Measurements from ENCODE around the gene PIGZ.

The PIGZ gene

DNA sequence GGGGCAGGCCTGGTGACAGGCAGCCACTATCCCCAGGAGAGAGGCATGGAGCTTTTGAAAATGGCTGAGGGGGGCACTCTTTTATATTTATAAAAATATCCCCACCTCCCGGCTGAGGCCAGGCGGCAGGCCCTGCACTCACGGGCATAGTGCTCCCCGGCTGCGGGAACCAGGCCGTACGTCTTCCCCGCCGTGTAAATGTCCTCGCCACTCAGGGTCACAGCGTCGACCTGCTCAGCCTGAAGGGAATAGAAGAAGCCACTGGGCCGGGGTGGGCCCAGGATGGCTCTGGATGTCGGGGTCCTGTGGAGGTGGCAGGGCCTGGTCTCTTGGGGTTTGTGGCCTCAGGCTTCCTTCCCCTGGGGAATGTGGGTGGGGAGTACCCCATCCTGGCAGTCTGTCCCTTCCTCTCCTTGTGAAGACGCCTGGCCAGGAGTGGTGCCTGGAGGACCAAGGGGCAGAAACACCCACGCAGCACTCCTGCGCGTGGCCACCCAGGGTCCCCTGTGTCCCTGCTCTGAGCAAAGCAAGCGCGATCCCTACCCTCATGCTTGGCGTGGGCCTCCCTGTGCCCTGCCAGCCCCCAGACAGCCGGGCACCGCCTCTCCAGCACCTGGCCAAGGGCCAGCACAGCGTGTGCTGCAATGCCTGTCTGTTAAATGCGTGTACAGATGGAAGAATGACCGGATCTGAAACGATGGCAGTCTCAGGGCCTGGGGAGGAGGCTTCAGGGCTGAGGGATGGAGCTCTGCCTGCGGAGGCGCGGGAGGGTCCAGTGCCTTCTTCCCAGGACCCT lies 42.1 kb upstream of the PIGZ start:
- Histone ChIP-seq H3K36me3 (peaks cover 0 to 24% (median 3%) of the 10 kb centered on the region in 11 experiments; a peak in 4 of 22 replicates), H3K4me2 (peak overlapping the region; percentile 67 to 95 (median 86)), H3K27ac (peak overlapping the region in 1 of 11 experiments; percentile 31; a peak in 1 of 22 replicates), H4K20me1 (peaks cover 0 to 42% (median 6%) of the 10 kb centered on the region in 11 experiments; a peak in 8 of 22 replicates), H3K9ac (peak overlapping the region in 10 of 11 experiments; percentile 13 to 63 (median 43); a peak in 15 of 22 replicates), H3K27me3 (peaks cover 0 to 9% (median 0%) of the 10 kb centered on the region in 11 experiments; a peak in 1 of 22 replicates), H3K9me3 (replicated peaks in 1 of 11) (no peaks in the 10 kb centered on the region), H3K4me1 (peaks cover 23 to 86% (median 58%) of the 10 kb centered on the region in 10 experiments), H3K4me3 (no peak overlapping the region; a peak in 1 of 20 replicates)
- TF ChIP-seq Cebpa-rat (IDR thresholded peaks at IDR 0.05): no peak

DNA sequence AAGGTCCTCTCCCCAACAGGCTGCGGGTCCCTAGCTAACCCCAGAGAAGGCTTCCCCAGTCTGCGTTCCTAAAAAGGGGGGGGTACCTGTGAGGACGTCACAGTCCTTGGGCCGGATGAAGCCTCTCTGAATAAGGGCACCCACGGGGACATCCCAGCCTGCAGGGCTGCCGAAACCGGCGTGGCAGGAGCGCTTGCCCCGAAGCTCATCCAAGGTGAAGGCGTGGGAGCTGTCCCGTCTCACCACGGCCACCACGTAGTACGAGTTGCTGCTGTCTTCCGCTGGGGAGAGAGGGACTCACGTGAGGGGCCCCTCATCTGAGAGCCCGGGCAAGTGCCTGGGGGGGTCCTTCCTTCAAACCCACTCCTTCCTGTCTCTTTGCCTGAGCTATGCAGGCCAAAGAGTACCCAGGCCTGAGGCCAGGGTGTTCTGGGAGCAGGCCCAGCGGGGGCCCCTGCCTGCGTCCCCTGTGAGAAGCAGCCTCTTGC lies 40.9 kb upstream of the PIGZ start:
- Histone ChIP-seq H3K4me2 (peak overlapping the region in 7 of 11 experiments; percentile 85 to 95 (median 89); a peak in 15 of 22 replicates), H3K36me3 (peaks cover 0 to 24% (median 3%) of the 10 kb centered on the region in 11 experiments; a peak in 4 of 22 replicates), H3K4me3 (no peak overlapping the region), H3K9me3 (replicated peaks in 1 of 11) (0 out of 22 replicates have a peak, but pooled peaks cover 0 to 3% (median 0%) of the 10 kb centered on the region in 11 experiments), H3K4me1 (peaks cover 17 to 86% (median 58%) of the 10 kb centered on the region in 10 experiments), H3K9ac (peak overlapping the region in 1 of 11 experiments; percentile 61; a peak in 4 of 22 replicates), H3K27ac (no peak overlapping the region), H3K27me3 (peaks cover 0 to 9% (median 0%) of the 10 kb centered on the region in 11 experiments; a peak in 4 of 22 replicates), H4K20me1 (peaks cover 0 to 42% (median 6%) of the 10 kb centered on the region in 11 experiments; a peak in 5 of 22 replicates)
- no peak for TF ChIP-seq Cebpa-rat (IDR thresholded peaks at IDR 0.05)

DNA sequence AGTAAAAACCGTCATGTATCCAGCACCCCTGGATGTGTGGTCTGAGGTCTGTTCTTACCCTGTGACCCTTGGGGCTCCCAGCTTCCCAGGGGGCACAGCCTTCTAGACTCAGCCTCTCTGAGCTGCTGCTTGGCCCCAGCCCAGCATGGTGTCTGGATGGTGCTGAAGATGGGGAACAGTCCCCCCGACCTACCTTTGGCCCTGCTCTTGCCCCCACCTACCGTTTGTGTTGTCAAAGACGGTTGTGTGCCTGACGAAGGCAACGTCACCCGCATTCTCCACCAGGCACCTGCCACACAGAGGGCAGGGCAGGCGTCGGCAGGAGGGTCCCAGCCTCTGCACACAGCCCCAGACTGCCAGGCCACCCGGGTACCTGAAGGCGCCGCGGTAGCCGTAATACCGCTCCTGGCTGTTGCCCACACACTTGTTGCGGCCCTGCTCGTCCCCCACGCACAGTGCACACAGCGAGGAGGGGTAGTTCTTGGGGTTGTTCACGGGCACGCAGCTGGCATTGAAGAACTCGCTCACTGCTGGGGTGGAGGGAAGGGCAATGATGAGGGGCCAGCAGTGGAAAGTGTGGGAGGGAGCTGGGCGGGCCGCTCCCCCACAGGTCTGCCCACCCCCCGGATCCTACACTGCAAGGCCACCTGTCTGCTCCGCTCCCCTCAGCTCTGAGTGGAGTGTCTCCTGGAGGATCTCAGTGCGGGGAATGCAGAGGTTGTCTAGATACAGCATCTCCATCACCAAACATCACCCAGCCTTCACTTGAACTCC lies 40.0 kb upstream of the PIGZ start:
- H3K4me1 ChIP-seq: peaks cover 21 to 86% (median 62%) of the 10 kb centered on the region in 10 experiments
- no peak for TF ChIP-seq Cebpa-rat (IDR thresholded peaks at IDR 0.05)
- H3K27me3 ChIP-seq: peaks cover 0 to 16% (median 0%) of the 10 kb centered on the region in 11 experiments; a peak in 8 of 22 replicates
- H3K36me3 ChIP-seq: peaks cover 0 to 24% (median 3%) of the 10 kb centered on the region in 11 experiments; a peak in 4 of 22 replicates
- H3K27ac ChIP-seq: no peak overlapping the region
- H4K20me1 ChIP-seq: peaks cover 0 to 42% (median 6%) of the 10 kb centered on the region in 11 experiments; a peak in 6 of 22 replicates
- no peak overlapping the region for H3K4me3 ChIP-seq
- H3K9ac ChIP-seq: no peak overlapping the region
- H3K9me3 ChIP-seq (replicated peaks in 1 of 11): 0 out of 22 replicates have a peak, but pooled peaks cover 0 to 3% (median 0%) of the 10 kb centered on the region in 11 experiments
- peak overlapping the region in 4 of 11 experiments; percentile 3 to 95 (median 46); a peak in 5 of 22 replicates for H3K4me2 ChIP-seq

DNA sequence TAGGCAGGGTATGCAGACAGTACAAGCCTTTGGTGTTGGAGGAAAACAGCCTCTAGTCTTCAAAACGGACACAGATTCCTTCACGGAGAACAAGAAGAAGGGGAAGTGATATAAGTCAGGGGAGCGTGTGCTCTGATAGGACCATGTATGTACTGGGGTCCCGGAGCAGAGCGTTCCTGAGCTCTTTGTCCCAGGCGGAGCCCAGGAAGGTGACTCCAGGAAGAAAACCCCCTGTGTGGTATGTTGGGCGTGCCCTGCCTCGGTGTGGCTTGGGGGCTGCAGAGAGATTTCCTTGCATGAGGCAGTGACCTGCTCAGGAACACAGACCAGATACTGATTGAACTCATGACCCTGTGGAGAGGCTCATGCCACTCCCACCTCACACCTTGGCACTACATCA lies 39.3 kb upstream of the PIGZ start:
- H4K20me1 ChIP-seq: peaks cover 0 to 42% (median 6%) of the 10 kb centered on the region in 11 experiments; a peak in 6 of 22 replicates
- H3K9ac ChIP-seq: no peak overlapping the region
- peaks cover 0 to 16% (median 0%) of the 10 kb centered on the region in 11 experiments; a peak in 8 of 22 replicates for H3K27me3 ChIP-seq
- peak overlapping the region in 2 of 11 experiments; percentile 5 to 95; a peak in 2 of 22 replicates for H3K4me2 ChIP-seq
- H3K4me3 ChIP-seq: no peak overlapping the region
- 0 out of 22 replicates have a peak, but pooled peaks cover 0 to 3% (median 0%) of the 10 kb centered on the region in 11 experiments for H3K9me3 ChIP-seq (replicated peaks in 1 of 11)
- H3K27ac ChIP-seq: no peak overlapping the region
- TF ChIP-seq Cebpa-rat (IDR thresholded peaks at IDR 0.05): no peak
- H3K4me1 ChIP-seq: peaks cover 22 to 81% (median 61%) of the 10 kb centered on the region in 10 experiments
- peaks cover 0 to 24% (median 3%) of the 10 kb centered on the region in 11 experiments; a peak in 4 of 22 replicates for H3K36me3 ChIP-seq

DNA sequence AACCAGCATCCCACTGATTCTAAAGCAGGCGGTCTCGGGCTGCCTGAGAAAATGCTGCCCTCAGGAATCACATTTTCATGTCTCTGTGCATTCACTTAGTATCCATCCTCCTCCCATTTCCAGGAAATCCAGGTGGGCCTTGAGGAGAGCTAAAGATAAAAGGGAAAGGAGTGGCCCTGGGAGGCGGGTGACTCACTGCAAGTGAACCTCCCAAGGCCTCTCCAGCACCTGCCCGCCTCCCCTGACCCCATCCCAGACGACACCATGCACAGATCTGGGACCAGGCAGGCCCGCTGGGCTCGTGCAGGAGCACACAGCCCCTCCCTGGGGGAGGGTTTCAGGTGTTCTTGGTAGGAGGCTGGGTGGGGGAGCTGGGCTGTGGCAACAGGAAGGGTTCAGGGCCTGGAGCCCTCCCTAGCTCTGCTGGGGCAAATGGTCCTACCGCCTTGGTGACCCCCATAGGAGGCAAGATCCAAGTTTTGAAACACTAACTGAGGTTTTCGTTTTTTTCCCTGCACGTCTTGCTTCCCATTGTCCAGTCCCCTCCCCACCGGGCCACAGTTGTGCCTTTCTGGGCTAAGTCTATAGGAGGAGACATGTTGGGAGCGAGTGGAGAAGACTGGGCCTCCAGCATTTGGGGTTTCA lies 38.8 kb upstream of the PIGZ start:
- Histone ChIP-seq H3K27me3 (peaks cover 0 to 16% (median 0%) of the 10 kb centered on the region in 11 experiments; a peak in 8 of 22 replicates), H3K9ac (no peak overlapping the region), H3K4me2 (no peak overlapping the region), H3K4me1 (peaks cover 22 to 80% (median 60%) of the 10 kb centered on the region in 10 experiments), H4K20me1 (peaks cover 0 to 41% (median 6%) of the 10 kb centered on the region in 11 experiments; a peak in 6 of 22 replicates), H3K9me3 (replicated peaks in 1 of 11) (0 out of 22 replicates have a peak, but pooled peaks cover 0 to 3% (median 0%) of the 10 kb centered on the region in 11 experiments), H3K27ac (no peak overlapping the region), H3K4me3 (no peak overlapping the region), H3K36me3 (peaks cover 0 to 22% (median under 1%) of the 10 kb centered on the region in 11 experiments; a peak in 4 of 22 replicates)
- TF ChIP-seq Cebpa-rat (IDR thresholded peaks at IDR 0.05): no peak

DNA sequence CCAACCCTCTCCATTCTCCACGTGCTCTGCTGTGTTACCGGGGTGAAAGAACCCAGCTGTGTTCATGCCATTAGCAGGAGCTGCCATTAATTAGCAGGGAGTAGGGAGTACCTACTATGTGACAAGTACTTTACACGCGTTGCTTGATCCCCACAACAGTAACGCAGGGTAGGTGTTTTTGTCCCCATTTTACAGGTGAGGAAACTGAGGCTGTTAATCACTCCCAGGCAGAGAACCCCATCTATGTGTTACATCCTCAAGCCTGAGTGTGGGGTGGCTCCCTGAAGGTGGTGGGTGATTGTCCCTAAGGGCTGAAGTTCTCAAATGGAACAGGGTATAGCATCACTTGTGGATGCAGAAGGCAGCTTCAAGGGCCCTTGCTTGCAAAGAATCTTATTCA lies 38.2 kb upstream of the PIGZ start:
- H3K4me2 ChIP-seq: no peak overlapping the region
- no peak overlapping the region for H3K9ac ChIP-seq

DNA sequence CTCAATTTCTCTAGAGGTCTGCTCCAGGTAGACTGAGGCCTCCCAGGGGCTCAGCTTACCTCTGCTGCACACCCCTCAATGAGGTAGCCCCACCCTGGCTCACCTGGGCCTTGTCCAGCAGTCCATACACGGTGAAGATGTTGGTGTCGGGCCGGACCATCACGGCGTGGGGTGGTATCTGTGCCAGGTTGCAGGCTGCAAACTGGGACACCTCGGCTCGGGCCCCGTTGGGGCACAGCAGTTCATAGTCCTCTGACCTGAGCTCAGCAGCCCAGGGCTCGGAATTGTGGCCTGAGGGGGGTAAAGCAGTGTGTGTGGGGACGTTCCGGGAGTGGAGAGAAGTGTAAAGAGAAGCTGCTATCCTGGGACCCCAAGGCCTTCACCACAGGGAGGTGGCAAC lies 37.8 kb upstream of the PIGZ start:
- TF ChIP-seq Cebpa-rat (IDR thresholded peaks at IDR 0.05): no peak
- Histone ChIP-seq H3K4me3 (no peak overlapping the region), H3K36me3 (peaks cover 0 to 15% (median 0%) of the 10 kb centered on the region in 11 experiments; a peak in 3 of 22 replicates), H3K27ac (no peak overlapping the region), H4K20me1 (peaks cover 0 to 31% (median 6%) of the 10 kb centered on the region in 11 experiments; a peak in 7 of 22 replicates), H3K27me3 (peaks cover 0 to 16% (median 0%) of the 10 kb centered on the region in 11 experiments; a peak in 8 of 22 replicates), H3K9ac (no peak overlapping the region), H3K4me1 (peaks cover 20 to 76% (median 54%) of the 10 kb centered on the region in 10 experiments), H3K9me3 (replicated peaks in 1 of 11) (0 out of 22 replicates have a peak, but pooled peaks cover 0 to 3% (median 0%) of the 10 kb centered on the region in 11 experiments), H3K4me2 (0 out of 22 replicates have a peak overlapping the region, but pooled peaks of 2 of the 11 experiments have one; percentile 16 to 95)

More for the DNA sequence above, 38.2 kb upstream of the PIGZ start:
- Histone ChIP-seq H3K4me1 (peaks cover 22 to 80% (median 58%) of the 10 kb centered on the region in 10 experiments), H3K36me3 (peaks cover 0 to 17% (median 0%) of the 10 kb centered on the region in 11 experiments; a peak in 3 of 22 replicates), H3K9me3 (replicated peaks in 1 of 11) (0 out of 22 replicates have a peak, but pooled peaks cover 0 to 3% (median 0%) of the 10 kb centered on the region in 11 experiments), H3K27me3 (peaks cover 0 to 16% (median 0%) of the 10 kb centered on the region in 11 experiments; a peak in 8 of 22 replicates), H3K4me3 (no peak overlapping the region), H3K27ac (no peak overlapping the region), H4K20me1 (peaks cover 0 to 36% (median 6%) of the 10 kb centered on the region in 11 experiments; a peak in 6 of 22 replicates)
- TF ChIP-seq Cebpa-rat (IDR thresholded peaks at IDR 0.05): no peak
